ENCODE results near the gene CAMKMT.
"Not testable (repeated sequence)": the region's sequence is repeated elsewhere in the genome, so short reads cannot be mapped to it uniquely, and the experiment has no call there.

Gene CAMKMT

GRCh38 chr2:44551497-44551896 is 189.8 kb downstream of the CAMKMT start:
- DNase-seq: no peak

- no peak for DNase-seq
Measured at GRCh38 chr2:44553456-44553855, 191.7 kb downstream of the CAMKMT start.

GRCh38 chr2:44555700-44556099 is 194.0 kb downstream of the CAMKMT start:
- no peak for DNase-seq

- peak in 3 of 4 experiments; percentile 15 to 27 (median 21) for DNase-seq
Measured at GRCh38 chr2:44559108-44559507, 197.4 kb downstream of the CAMKMT start.

- DNase-seq: peak; percentile 21 to 67 (median 50)
Measured at GRCh38 chr2:44560352-44560751, 198.6 kb downstream of the CAMKMT start.

- DNase-seq: no peak
Measured at GRCh38 chr2:44560941-44561340, 199.2 kb downstream of the CAMKMT start.

GRCh38 chr2:44562737-44563136 is 201.0 kb downstream of the CAMKMT start:
- no peak for DNase-seq

GRCh38 chr2:44564752-44565151 is 203.0 kb downstream of the CAMKMT start:
- DNase-seq: no peak

- DNase-seq: no peak
Measured at GRCh38 chr2:44566059-44566458, 204.3 kb downstream of the CAMKMT start.

DNA sequence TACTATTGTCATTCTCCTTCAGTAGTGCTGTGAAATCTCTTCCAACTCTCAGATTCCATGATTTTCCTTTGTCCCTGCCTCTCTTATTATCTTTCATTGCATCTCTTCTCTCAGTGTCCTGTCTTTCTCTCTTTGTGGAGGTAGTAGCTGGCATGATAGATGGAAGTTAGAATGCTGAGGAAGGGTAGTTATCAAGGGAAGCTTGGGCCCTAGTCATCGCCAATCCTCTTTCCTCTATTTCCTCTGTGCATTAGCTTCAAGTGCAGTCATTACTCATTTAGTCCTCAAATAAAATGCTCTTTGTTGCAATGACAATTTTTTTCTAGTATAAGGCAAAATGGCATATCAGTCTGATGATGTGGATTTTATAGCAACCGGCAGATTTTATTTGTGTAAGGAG is 207.7 kb downstream of the CAMKMT start:
- DNase-seq: no peak

DNA sequence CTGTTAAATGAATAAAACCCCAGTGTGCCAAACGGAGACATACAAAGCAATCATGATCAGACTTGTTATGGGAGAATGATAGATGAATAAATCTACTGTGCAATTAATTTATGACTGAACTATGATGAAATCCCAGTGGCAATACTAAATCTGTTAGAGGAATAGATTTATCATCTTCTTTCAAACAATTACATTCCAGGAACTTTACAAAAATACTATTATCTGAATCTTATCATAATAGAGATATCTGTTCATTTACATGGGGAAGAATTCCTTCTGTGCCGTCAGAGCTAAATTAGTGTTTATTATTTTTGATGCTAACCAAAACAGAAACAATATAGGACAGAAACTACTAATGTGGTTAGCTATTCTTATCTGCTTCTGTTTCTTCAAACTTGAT is 208.5 kb downstream of the CAMKMT start:
- DNase-seq: no peak

DNA sequence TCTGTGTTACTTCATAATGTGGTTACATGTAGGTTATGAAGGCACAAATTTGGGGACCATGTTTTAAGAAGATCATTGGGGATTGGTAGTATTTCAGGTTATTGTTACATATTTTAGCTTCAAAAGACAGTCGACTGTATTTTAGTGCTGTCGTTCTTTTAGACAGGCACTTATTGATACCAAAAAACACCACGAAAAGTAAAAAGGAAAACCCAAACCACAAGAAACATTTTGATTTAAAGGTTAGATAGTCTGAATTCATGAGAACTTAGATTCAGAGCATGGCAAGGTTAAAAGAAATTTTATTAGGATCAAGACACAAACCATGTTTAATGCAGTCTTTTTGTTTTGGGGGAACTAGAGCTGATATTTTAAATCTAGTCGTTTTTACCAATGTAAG is 209.0 kb downstream of the CAMKMT start:
- DNase-seq: no peak

- DNase-seq: no peak
Measured at GRCh38 chr2:44572196-44572900, 210.6 kb downstream of the CAMKMT start.

- peak in 3 of 4 experiments; percentile 27 to 36 (median 28) for DNase-seq
Measured at GRCh38 chr2:44573996-44574395, 212.2 kb downstream of the CAMKMT start.

DNA sequence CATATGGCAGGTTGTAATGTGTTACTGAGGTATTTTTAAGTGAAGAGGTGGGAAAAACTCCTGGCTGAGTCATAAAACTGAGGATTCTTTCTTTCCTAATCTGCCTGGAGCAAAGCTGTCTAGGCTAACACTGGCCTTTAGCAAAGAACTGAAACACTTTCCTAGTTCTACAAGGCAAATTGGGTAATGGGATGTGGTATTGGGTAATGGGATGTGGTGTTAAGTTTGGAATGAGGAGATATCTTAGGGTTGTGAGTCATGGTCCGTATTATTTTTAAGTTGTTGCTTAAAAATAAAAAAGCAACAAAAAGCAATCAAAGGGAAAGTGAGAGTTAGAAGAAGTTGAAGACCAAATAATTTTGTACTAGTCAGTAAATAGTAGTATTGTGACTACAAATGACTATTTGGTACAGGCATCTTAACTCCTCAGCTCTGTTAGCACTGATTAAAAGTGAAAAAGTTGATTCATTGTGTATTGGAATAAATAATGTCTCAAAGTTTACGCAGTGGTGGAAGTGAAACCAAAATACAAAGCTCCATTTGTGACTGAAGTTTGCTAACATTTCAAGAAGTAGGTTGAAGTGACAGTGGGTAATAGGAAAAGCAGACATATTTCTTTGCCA is 216.8 kb downstream of the CAMKMT start:
- DNase-seq: peak; percentile 66 to 88 (median 76)

- DNase-seq: peak in 1 of 4 experiments; percentile 19
Measured at GRCh38 chr2:44579115-44579836, 217.5 kb downstream of the CAMKMT start.

DNA sequence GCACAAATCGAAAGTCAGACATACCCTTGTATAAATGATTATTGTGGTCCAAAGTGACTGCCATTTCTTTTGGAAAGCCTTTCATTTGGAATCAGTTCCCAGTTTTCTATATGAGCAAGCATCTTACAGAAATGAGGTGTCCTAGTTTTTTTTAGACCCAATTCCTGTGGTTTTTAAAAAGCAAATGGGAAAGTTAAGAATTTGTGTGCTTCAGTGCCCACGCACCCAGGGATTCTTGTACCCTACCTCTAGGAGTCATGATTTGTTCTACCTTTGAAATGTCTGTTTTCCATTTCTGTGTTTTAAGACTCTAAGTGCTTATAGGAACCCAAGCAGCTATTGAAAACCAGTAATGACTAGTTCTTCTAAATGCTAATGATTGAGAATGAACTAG is 218.1 kb downstream of the CAMKMT start:
- no peak for DNase-seq

- no peak for DNase-seq
Measured at GRCh38 chr2:44580875-44581515, 219.2 kb downstream of the CAMKMT start.

DNA sequence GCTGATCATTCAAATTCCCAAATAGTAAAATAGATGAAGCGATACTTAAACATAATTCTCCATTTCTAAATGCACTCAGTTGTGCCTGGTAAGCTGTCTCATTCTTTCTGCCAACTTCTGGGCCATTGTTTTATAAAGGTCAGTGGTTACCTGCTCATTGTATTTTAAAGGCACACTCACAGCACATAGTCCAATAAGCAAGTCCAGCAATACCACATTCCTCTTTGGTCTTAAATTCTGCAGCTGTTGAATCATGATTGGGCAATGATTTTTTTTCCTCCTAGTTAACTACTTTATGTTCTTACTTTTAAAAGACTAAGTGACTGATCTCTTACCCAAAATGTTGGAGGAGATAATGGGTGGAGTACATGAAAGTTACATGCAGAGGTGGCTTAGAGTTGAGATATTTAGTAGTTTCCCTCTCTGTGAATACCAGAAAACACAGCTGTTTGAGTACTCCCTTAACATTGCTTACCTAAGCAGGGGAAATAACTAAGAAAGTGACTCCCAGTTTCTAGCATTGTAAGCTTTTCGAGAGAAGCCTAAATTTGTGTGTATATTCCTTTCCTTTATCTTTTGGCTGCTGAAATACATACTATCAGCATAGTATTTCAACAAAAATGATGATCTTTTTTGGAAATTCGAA is 220.7 kb downstream of the CAMKMT start:
- no peak for DNase-seq

DNA sequence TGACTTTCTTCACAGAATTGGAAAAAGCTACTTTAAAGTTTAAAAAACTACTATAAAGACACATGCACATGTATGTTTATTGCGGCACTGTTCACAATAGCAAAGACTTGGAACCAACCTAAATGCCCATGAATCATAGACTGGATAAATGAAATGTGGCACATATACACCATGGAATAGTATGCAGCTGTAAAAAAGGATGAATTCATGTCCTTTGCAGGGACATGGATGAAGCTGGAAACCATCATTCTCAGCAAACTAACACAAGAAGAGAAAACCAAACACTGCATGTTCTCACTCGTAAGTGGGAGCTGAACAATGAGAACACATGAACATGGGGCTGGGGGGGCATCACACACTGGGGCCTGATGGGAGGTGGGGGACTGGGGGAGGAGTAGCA is 233.9 kb downstream of the CAMKMT start:
- DNase-seq: not testable (repeated sequence)

- DNase-seq: no peak
Measured at GRCh38 chr2:44596537-44597320, 235.0 kb downstream of the CAMKMT start.
